Liver (tissue), 2 donors: ENCODE data around the gene WFDC6.

ENCODE experiments used
- CTCF ChIP-seq: fragments of 150-350 bp; IDR thresholded peaks from 2 replicates; pipeline ENCODE4 v1.5.1; 2017; ENCODE audit warnings: improper control_type of control experiment, low read depth, low read length; ENCODE audit not compliant: missing input control
- REST ChIP-seq: IDR thresholded peaks from 2 replicates; pipeline ENCODE4 v1.6.1; 2016; ENCODE audit warnings: antibody characterized with exemption, mild to moderate bottlenecking
- donor health status: healthy.

- no peak for TF ChIP-seq CTCF
- TF ChIP-seq REST = no peak
Measured at GRCh38 chr20:45538209-45538799, 978 bp downstream of the WFDC6 start.
